GM18861 (cell line): ENCODE measurements around the gene ASPN.

ENCODE experiments used
- ATAC-seq: cut with Tn5 transposase; IDR thresholded peaks from one replicate; pipeline ENCODE4 v1.9.1; 2021; ENCODE audit not compliant: unreplicated experiment

The ASPN gene

DNA sequence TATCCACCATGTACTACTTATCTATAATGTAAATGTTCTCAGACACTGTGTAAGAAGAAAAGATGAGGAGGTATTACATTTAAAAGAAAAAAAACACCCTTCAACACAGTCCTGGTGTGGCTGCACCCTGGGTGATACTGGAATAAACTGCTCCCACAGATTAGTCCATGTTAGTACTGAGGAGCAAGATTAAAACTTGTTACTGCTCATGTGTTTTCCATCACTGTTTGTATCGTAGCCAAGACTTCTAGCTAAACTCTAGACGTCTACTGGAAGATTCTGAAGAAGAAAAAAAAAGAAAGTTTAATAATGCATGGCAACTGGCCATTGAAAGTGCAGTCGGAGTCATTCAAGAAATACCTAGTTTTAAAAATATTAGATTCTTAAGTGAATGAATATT lies at the start of gene ASPN:
Gene ASPN (minus strand): TSS at position 178 of the 400 bp plus-strand sequence.
- ATAC-seq: no peak

DNA sequence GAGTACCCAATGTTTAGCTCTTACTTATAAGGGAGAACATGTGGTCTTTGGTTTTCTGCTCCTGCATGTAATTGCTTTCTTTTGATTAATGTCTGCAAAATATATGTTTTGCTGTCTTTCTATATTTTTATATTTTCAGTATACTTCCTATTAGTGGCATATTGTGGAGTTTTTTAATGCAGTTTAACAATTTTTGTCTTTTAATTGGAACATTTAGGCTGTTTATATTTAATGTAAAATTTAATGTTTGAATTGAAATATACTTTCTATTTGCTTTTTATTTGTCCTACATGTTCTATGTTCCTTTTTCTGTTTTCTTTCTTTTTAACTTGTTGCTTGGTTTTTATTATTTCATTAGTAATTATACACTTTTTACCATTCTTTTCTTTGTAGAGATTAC lies 48.6 kb upstream of the ASPN start:
- ATAC-seq: no peak

DNA sequence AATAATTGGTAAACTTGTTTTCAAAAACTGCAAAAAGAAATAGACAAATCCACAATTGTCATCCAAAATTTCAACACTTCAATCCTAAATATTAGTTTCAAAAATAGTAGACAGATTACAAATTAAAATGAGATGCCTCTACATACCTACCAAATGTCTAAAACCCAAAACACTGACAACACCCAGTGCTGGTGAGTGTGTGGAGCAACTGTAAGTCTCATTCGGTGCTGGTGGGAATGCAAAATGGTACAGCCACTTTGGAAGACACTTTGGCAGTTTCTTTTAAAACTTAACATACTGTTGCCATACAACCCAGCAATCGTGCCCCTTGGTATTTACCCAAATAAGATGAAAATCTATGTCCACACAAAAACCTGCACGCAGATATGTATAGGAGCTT lies 46.8 kb upstream of the ASPN start:
- ATAC-seq: no peak

DNA sequence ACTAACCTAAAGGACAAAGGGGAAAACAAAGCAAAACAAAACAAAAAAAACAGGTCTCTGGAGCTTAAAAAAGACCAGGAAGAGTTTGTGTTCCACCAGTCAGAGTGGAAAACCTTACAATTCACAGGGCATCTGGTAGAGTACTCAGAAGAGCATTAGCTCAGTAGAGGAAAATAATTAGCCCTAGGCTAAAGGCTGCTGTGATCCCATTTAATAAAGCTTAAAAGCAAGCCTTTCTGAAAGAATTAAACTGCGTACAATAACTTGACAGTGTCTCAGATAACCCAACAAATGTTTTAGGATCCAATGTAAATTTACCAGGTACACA lies 46.2 kb upstream of the ASPN start:
- no peak for ATAC-seq

DNA sequence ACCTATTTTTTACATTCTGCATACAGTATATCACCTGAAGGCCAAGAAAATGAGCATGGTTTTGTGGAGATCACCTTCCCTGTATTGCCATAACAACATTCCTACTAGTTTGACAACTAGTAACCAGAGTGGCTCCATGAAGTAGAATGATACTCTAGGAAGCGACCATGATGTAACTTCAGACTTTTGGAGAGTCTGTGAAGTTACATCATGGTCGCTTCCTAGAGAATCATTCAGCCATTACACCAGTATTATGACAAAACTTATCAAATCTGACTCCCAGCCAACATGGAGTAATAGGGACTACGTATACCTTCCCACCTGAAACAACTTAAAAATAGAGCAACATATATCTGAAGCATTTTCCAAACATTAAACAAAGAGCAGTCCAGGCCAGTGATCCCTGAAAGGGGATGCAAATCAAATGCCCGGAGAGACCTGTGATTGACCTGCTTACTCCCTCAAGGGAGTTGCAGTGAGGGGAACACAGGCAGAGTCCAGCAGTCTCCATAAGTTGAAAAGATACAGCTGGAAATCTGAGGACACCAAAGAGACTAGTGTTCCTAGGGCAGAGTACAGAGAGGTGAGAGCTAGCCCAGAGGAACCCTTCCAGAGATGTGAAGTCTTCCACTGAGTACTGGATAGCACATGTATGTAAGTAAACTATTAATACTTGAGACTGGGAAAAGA lies 45.7 kb upstream of the ASPN start:
- ATAC-seq: no peak

DNA sequence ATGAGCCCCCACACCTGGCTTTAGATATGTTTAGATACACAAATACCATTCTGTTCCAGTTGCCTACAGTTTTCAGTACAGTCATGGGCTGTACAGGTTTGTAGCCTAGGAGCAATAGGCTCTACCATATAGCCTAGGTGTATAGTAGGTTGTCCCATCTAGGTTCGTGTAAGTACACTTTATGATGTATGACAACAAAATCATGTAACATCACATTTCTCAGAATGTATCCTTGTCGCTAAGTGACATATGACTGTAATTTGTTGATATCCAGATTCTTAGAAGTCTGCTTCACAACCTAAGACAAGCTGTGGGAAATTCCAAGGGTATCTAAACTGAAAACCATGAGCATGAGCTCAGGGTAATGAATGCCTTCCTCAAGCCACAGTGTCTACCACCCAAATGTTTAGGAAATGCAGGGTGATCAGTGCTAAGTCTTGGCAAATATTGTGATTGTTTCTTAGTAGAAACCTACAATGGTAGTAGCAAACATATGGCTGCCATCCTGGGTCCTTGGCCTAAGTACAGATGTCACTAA lies 45.1 kb upstream of the ASPN start:
- ATAC-seq: no peak

DNA sequence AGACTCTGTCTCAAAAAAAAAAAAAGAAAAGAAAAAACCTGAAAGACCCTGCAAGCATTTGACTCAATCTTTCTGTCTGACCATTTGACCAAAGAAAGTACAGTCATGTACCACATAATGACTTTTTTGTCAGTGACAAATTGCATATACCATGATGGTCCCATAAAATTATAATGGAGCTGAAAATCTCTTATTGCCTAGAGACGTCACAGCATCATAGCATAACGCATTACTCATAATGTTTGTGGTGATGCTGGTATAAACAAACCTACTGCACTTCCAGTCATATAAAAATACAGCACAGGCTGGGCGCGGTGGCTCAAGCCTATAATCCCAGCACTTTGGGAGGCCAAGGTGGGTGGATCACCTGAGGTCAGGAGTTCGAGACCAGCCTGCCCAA lies 43.0 kb upstream of the ASPN start:
- no peak for ATAC-seq

DNA sequence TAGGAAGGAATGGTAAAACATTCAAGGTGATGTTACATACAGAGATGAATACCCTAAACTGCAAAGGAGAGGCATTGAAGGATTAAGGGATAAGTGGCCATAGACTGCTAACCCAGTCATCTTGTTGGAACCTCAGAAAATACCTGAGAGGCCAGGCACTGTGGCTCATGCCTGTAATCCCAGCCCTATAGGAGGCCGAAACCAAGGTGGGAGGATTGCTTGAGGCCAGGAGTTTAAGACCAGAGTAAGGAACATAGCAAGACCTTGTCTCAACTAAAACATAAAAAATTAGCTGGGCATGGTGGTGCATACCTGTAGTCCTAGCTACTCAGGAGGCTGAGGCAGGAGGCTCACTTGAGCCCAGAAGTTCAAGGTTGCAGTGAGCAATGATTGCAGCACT lies 42.6 kb upstream of the ASPN start:
- ATAC-seq: no peak

DNA sequence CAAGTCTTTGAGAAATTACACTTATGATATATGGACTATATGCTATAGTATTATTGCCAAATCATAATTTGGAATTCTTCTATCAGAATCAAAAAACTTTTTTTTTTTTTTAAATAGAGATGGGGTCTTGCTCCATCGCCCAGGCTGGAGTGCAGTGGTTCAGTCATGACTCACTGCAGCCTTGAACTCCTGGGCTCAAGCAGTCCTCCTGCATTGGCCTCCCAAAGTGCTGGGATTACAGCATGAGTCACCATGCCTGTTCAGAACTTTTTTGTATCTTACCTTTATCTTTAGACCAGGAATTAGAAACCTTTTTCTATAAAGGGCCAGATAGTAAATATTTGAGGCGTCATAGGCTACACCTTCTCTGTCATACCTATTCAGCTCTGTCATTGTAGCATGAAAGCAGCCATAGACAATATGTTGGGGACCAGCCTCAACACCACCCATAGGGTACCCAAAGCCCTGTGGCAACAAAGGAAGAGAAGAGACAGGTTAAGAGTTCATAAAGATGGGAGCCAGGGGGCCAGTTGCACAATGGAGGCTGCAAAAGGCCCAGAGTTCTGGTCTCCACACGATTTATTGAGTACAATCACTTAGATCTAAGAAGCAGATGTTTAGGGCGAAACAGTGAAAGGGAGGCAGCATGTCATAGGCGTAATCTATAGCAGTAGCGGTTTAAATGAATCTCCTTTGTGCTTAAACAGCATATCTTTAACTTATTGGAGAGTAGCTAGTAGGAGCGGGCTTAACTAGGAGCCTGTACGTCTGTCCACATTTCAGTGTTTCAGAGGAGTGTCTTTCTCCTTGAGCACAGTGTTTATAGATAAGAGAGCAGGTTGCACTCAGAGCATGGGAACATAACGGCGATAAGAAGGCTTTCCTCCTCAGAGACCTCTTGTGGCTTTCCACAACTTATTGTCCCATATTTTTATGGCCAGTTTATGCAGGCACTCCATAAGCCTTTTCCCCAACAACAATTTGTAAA lies 41.0 kb upstream of the ASPN start:
- ATAC-seq: no peak

DNA sequence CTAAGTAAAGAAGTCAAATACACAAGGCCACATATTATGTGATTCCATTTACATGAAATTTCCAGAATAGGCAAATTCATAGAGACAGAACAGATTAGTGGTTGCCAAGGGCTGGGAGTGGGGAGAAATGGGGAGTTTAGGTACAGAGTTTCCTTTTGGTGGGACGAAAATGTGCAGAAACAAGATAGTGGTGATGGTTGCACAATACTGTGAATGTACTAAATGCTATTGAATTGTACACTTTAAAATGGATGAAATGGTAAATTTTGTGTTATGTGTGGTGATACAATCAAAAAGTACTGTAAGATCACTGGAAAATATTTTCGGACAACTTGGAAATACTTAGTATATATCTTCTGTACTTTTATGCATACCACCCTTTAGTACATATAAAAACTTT lies 38.5 kb upstream of the ASPN start:
- no peak for ATAC-seq

DNA sequence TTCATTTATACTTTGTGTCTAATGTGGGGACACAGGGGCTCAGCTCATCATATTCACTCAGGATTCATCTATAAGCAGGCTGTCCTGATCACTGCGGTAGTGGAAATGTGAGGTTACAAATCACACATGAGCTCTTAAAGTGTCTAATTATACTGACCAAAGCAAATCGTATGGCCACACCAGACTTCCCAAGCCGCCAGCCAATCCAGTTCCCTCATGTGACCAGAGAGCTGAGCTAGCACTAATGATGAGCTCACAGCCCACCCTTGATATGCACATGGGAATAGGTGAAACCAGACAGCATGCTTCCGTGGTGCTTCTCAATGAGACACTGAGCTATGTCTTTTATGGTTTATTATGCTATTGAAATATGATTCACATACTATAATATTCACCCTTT lies 35.9 kb upstream of the ASPN start:
- ATAC-seq: no peak

DNA sequence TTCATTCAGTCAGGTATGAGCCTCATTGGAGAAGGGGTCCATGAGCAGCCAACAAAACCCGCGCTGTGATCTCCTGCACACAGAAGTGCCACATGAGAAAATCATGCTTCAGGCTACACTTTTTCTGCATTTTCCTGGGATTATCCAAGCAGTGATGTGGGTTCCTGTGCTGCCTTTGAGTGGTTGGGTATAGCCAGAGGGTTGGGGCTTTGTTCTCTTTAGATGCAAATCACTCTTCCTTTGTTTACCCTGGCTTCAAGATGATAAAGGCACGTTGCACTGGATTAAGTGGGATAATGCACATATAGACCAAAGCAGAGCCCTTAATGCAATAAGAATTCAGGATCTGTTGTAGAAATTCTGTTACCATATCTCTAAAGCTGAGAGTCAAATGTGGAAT lies 34.7 kb upstream of the ASPN start:
- no peak for ATAC-seq

DNA sequence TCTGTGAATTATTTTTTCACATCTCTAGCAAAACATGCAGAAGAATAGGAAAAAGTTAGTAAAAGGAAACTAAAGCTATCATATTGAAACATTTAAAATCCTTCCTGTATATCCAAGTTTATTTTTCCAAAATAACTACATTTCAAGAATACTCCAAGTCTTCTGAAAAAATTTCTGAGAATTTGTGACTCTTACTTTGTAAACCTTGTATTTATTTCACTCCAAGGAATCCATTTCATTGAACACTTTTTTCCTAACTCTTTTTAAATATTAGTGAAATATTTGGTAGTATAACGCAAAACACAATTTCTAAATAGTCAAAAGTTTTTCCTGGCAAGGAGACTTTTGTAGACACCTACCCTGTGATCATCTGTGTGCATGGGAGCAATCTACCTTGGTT lies 34.2 kb upstream of the ASPN start:
- no peak for ATAC-seq

DNA sequence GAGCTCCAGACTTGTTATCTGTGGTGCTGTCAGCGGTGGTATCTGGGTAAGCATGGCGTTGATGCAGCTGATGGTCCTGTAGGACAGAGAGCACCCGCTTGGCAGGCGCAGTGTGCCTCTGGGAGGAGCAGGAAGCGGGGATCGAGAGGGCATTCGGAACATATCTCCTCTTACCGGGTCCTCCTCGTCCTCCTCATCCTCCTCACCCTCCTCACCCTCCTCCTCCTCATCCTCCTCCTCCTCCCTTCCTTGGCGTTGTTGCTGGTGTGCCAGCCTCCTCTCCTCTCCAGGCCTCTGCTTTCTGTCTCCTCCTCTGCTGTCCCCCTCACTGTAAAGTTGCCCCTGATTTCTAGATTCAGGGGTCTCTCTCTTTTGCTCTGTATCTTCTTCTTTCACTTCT lies 32.3 kb upstream of the ASPN start:
- no peak for ATAC-seq

DNA sequence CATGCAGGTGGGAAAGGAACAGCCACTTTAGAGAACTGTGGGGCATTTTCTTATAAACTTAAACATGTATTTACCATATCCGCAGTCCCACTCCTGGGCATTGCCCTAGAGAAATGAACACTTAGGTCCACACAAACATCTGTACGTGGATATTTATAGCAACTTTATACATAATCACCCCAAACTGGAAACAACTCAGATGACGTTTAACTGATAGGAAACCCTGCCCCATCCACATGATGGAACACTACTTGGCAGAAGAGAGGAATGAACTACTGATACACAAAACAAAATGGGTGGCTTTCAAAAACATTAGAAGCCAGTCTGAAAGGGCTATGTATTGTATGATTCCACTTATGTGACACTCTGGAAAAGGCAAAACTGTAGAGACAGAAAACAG lies 31.0 kb upstream of the ASPN start:
- ATAC-seq: no peak

DNA sequence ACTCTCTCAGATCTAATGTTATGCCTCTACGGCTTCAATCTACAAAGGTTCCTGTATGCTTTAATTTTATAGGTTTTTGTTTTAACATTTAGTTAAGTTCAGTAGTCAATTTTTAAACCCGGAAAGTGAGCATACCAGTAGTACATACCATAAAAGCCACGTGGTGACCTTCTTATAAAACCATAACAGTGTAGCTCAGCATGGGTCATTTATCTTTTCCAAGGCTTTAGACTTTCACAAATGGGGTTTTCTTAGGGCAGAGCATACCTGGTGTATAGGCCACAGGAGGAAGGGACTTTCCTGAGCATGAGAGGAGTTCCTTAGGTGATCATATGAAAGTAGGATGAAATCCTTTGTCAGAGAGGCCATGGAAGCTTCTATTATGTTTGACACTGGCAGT lies 30.3 kb upstream of the ASPN start:
- ATAC-seq: no peak

DNA sequence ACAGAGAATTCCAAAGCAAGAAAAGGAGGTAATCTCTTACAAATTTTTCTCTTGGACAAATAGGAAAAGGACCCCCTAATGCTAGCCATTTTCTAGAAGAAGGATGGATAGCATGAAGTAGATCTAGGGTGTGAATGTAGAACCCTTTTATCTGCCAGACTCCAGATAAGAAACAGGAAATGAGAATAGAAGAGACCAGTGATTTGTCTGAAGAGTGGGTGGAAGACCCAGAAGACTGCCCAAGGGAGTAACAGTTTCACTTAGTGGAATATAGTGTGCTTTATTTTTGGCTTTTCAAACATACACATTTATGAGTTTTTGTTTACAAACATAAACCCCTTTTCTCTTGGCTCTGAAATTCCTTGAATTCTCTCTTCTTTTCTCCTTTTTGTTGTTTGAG lies 28.4 kb upstream of the ASPN start:
- no peak for ATAC-seq

DNA sequence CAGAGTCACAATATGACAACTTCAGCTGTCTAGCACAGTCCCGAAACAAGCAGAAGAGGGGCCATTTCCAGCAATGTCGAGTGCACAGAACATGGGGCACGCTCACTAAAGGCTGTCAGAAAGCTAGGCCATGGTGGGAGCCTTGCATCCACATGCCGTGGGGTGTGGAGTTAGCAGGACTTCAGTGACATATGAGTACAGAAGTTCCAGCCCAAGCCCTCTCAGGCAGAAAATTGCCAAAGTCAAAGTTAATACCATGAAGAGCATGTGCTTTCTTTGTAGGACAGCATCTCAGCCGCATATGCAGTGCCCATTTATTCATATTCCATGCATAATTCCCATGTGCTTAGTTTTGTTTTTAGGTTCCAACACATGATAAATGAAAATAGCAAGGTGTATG lies 26.7 kb upstream of the ASPN start:
- ATAC-seq: no peak

DNA sequence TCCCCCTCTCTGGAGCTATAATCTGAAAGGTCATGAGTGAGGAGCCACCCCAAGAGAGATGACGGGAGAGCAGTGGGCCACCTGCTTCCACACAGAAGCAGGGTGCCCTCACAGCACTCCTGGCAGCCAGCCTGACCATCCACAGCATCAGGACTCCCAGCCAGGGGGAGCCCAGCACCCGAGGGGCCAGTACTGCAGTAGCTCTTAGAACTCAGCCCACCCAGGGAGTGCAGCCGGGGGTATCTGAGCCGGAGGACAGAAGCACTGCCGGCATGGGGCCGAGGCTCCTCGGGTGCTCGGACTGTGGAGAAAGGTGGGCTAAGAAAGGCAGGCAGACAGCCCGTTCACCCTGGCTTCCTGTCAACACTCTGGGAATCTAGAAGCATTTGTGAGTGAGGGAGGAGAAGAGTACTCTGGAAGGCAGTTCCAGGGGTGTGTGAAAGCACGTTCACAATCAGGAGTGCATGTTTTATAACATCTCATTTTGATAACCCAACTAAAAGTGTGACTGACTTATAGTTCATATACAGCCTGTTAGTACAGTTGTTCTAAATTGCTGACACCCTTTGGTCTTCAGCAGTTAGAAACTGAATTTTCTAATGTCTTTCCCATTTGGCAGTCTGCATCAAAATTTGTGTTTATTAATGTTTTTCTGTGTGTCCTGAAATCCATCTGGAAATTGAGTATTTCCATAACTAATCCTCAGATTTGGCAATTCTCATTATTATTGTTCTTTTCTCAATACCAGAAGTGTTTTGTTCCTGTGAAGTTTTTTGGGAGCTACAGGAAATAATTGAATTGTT lies 25.9 kb upstream of the ASPN start:
- ATAC-seq: no peak

DNA sequence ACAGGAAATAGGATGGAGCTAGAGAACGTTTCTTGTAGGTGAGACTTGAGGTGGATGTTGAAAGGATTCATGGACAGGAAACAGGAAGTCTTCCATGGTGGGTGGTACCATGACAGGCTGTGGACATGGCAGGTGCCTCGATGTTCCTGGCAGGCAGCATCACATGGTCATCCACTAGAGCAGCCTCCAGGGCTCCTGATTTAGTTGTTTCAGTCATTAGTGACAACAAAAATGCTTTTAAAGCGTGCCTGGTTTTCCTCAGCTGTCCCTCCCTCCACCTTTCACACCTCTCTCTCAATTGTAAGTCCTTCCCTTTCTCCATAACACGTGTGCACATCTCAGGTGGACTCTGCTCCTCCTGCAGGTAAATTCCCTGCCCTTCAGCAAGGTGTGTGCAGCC lies 25.2 kb upstream of the ASPN start:
- no peak for ATAC-seq

DNA sequence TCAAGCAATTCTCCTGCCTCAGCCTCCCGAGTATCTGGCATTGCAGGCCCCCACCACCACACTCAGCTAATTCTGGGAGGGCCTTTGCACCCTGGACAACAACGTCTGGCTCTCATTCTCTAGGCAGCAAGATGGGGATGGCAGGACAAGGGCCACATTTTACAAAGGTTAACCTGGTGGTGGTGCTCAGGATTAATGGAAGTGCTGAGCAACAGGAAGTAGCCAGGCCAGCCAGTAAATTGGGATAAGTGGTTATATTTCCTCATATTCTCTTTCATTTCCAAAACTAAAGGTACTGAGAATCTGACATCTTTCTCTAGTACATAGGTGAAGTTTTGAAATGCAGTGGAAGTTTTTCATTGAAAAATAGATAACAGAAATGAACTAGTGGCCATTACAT lies 24.7 kb upstream of the ASPN start:
- ATAC-seq: no peak
